ENCODE measurements around the gene FNTB. TPM values are rescaled to one million over a fixed set of nuclear protein-coding genes. Genes with fewer than 3 reads are reported as not detected.
"Not testable (repeated sequence)": the region's sequence is repeated elsewhere in the genome, so short reads cannot be mapped to it uniquely, and the experiment has no call there.

Gene FNTB
- total and polyA plus RNA-seq, 2 experiments from 2014 or later = 8.6 to 12.5 TPM

DNA sequence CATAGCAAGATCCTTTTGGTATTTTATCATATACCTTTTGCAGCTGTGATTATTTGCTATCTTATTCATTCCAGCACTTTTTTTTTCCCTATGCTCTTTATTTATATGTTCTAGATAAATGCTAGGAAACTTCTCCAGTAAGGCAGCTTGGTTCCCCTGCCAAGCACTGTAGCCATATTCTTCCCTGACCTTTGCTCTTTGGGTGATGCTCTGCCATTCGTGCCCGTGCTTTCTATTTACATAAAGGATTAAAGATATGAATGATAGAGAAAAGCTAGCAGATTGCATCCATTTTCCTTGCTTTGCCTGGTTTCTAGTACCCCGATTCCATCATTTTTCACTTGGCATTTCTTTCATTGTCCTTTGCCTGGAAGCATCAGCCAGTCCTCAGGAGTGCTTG is 42.2 kb downstream of the FNTB start:
- TF ChIP-seq, protein P1, sequence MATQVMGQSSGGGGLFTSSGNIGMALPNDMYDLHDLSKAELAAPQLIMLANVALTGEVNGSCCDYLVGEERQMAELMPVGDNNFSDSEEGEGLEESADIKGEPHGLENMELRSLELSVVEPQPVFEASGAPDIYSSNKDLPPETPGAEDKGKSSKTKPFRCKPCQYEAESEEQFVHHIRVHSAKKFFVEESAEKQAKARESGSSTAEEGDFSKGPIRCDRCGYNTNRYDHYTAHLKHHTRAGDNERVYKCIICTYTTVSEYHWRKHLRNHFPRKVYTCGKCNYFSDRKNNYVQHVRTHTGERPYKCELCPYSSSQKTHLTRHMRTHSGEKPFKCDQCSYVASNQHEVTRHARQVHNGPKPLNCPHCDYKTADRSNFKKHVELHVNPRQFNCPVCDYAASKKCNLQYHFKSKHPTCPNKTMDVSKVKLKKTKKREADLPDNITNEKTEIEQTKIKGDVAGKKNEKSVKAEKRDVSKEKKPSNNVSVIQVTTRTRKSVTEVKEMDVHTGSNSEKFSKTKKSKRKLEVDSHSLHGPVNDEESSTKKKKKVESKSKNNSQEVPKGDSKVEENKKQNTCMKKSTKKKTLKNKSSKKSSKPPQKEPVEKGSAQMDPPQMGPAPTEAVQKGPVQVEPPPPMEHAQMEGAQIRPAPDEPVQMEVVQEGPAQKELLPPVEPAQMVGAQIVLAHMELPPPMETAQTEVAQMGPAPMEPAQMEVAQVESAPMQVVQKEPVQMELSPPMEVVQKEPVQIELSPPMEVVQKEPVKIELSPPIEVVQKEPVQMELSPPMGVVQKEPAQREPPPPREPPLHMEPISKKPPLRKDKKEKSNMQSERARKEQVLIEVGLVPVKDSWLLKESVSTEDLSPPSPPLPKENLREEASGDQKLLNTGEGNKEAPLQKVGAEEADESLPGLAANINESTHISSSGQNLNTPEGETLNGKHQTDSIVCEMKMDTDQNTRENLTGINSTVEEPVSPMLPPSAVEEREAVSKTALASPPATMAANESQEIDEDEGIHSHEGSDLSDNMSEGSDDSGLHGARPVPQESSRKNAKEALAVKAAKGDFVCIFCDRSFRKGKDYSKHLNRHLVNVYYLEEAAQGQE (IDR thresholded peaks at IDR 0.05; ENCODE audit: unreplicated experiment) = no peak
- TF ChIP-seq CTCF (conservative IDR thresholded peaks at IDR 0.05; ENCODE audit: low read depth in 2 of 2) = no peak
- no peak for TF ChIP-seq ZNF114 (CRISPR knock-in tag; IDR thresholded peaks at IDR 0.05)
- no peak for TF ChIP-seq ZNF331 (CRISPR knock-in tag; IDR thresholded peaks at IDR 0.05; ENCODE audit: low read depth)
- TF ChIP-seq STAT1 (IDR thresholded peaks at IDR 0.05; ENCODE audit: unreplicated experiment) = no peak
- TF ChIP-seq, protein P2, sequence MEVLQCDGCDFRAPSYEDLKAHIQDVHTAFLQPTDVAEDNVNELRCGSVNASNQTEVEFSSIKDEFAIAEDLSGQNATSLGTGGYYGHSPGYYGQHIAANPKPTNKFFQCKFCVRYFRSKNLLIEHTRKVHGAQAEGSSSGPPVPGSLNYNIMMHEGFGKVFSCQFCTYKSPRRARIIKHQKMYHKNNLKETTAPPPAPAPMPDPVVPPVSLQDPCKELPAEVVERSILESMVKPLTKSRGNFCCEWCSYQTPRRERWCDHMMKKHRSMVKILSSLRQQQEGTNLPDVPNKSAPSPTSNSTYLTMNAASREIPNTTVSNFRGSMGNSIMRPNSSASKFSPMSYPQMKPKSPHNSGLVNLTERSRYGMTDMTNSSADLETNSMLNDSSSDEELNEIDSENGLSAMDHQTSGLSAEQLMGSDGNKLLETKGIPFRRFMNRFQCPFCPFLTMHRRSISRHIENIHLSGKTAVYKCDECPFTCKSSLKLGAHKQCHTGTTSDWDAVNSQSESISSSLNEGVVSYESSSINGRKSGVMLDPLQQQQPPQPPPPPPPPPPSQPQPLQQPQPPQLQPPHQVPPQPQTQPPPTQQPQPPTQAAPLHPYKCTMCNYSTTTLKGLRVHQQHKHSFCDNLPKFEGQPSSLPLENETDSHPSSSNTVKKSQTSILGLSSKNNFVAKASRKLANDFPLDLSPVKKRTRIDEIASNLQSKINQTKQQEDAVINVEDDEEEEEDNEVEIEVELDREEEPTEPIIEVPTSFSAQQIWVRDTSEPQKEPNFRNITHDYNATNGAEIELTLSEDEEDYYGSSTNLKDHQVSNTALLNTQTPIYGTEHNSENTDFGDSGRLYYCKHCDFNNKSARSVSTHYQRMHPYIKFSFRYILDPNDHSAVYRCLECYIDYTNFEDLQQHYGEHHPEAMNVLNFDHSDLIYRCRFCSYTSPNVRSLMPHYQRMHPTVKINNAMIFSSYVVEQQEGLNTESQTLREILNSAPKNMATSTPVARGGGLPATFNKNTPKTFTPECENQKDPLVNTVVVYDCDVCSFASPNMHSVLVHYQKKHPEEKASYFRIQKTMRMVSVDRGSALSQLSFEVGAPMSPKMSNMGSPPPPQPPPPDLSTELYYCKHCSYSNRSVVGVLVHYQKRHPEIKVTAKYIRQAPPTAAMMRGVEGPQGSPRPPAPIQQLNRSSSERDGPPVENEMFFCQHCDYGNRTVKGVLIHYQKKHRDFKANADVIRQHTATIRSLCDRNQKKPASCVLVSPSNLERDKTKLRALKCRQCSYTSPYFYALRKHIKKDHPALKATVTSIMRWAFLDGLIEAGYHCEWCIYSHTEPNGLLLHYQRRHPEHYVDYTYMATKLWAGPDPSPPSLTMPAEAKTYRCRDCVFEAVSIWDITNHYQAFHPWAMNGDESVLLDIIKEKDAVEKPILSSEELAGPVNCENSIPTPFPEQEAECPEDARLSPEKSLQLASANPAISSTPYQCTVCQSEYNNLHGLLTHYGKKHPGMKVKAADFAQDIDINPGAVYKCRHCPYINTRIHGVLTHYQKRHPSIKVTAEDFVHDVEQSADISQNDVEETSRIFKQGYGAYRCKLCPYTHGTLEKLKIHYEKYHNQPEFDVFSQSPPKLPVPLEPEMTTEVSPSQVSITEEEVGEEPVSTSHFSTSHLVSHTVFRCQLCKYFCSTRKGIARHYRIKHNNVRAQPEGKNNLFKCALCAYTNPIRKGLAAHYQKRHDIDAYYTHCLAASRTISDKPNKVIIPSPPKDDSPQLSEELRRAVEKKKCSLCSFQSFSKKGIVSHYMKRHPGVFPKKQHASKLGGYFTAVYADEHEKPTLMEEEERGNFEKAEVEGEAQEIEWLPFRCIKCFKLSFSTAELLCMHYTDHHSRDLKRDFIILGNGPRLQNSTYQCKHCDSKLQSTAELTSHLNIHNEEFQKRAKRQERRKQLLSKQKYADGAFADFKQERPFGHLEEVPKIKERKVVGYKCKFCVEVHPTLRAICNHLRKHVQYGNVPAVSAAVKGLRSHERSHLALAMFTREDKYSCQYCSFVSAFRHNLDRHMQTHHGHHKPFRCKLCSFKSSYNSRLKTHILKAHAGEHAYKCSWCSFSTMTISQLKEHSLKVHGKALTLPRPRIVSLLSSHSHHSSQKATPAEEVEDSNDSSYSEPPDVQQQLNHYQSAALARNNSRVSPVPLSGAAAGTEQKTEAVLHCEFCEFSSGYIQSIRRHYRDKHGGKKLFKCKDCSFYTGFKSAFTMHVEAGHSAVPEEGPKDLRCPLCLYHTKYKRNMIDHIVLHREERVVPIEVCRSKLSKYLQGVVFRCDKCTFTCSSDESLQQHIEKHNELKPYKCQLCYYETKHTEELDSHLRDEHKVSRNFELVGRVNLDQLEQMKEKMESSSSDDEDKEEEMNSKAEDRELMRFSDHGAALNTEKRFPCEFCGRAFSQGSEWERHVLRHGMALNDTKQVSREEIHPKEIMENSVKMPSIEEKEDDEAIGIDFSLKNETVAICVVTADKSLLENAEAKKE (CRISPR knock-in tag; IDR thresholded peaks at IDR 0.05) = no peak
- no peak for TF ChIP-seq CREB1 (CRISPR knock-in tag; IDR thresholded peaks at IDR 0.05; ENCODE audit: low read depth)
- no peak for TF ChIP-seq NANOG (IDR thresholded peaks at IDR 0.05; ENCODE audit: borderline replicate concordance)
- TF ChIP-seq POLR2AphosphoS5 (IDR thresholded peaks at IDR 0.05; ENCODE audit: low read depth) = no peak
- TF ChIP-seq EZH2phosphoT487 (IDR thresholded peaks at IDR 0.05; ENCODE audit: unreplicated experiment) = no peak
- no peak for ATAC-seq
- H2AFZ ChIP-seq = no peak overlapping the region

GRCh38 chr14:65031321-65031720 is 44.6 kb downstream of the FNTB start:
- H3K4me3 ChIP-seq; ATAC-seq; H3K27ac Mint-ChIP-seq; H3K4me2 ChIP-seq; H3K27ac ChIP-seq (ENCODE audit: low read depth); H4K20me1 ChIP-seq (replicated peaks; ENCODE audit: insufficient read depth); DNase-seq (ENCODE audit: low spot score); H3K9me2 ChIP-seq (ENCODE audit: insufficient read depth); H2AFZ ChIP-seq; H3K79me2 ChIP-seq (replicated peaks; ENCODE audit: insufficient read depth); H3K4me1 ChIP-seq (ENCODE audit: insufficient read depth); H3K9me3 Mint-ChIP-seq; H3K4me1 Mint-ChIP-seq; H3K4me3 Mint-ChIP-seq; H3F3A ChIP-seq (replicated peaks; ENCODE audit: low read depth); H3K36me3 ChIP-seq (ENCODE audit: insufficient read depth); H3K27me3 ChIP-seq (ENCODE audit: insufficient read depth); H3K27me3 Mint-ChIP-seq (ENCODE audit: insufficient read depth, low read depth, poor library complexity): not testable (repeated sequence)
- H3K36me3 Mint-ChIP-seq (ENCODE audit: low read depth) = peaks cover 22% of the 10 kb centered on the region

More for the DNA sequence above, 42.2 kb downstream of the FNTB start:
- Histone ChIP-seq H3K9me2 (ENCODE audit: insufficient read depth) (no peaks in the 10 kb centered on the region), H3K4me1 (ENCODE audit: insufficient read depth) (no peaks in the 10 kb centered on the region), H3K4me3 (no peak overlapping the region), H3K27ac (ENCODE audit: low read depth) (no peak overlapping the region), H3K36me3 (ENCODE audit: insufficient read depth) (peaks cover 5% of the 10 kb centered on the region), H3K4me2 (no peak overlapping the region), H3K27me3 (ENCODE audit: insufficient read depth) (no peaks in the 10 kb centered on the region), H3F3A (replicated peaks; ENCODE audit: low read depth) (no peaks in the 10 kb centered on the region), H4K20me1 (replicated peaks; ENCODE audit: insufficient read depth) (no peaks in the 10 kb centered on the region), H3K79me2 (replicated peaks; ENCODE audit: insufficient read depth) (no peaks in the 10 kb centered on the region)
- DNase-seq (ENCODE audit: low spot score) = no peak
- peaks cover 22% of the 10 kb centered on the region for H3K36me3 Mint-ChIP-seq (ENCODE audit: low read depth)
- no peaks in the 10 kb centered on the region for H3K9me3 Mint-ChIP-seq
- no peaks in the 10 kb centered on the region for H3K4me1 Mint-ChIP-seq
- H3K27me3 Mint-ChIP-seq (ENCODE audit: insufficient read depth, low read depth, poor library complexity) = no peaks in the 10 kb centered on the region
- no peak overlapping the region for H3K27ac Mint-ChIP-seq
- no peak overlapping the region for H3K4me3 Mint-ChIP-seq

All from GM23338 (cell line).